Activated CD4-positive, alpha-beta memory T cell treated with anti-CD3 and anti-CD28 coated beads, Interleukin-2, amount 10 ng/mL, durations not matched to agents 7 days and 5 days (primary cell): ENCODE measurements around the gene CNOT3. TPM values are rescaled to one million over a fixed set of nuclear protein-coding genes. Genes with fewer than 3 reads are reported as not detected.
A peak's percentile ranks its signal among the peaks of the same experiment; 100 is the strongest.
"Not testable (repeated sequence)": the region's sequence is repeated elsewhere in the genome, so short reads cannot be mapped to it uniquely, and the experiment has no call there.

Source experiments
- CTCF ChIA-PET: fragments of 350-600 bp; sonication (Branson Sonifier 250); formaldehyde crosslinking; loops from one replicate; lab custom pipeline; 2021; ENCODE audit warnings: antibody characterized with exemption, inconsistent platforms; lab: Charles Lee
- POLR2A ChIA-PET: fragments of 350-600 bp; sonication (Branson Sonifier 250); formaldehyde crosslinking; loops from one replicate; lab custom pipeline; 2021; ENCODE audit warnings: antibody characterized with exemption; lab: Charles Lee
- DNase-seq: peaks from one replicate; pipeline ENCODE4 v3.0.0-alpha.2; 2020
- H3K27ac Mint-ChIP-seq: one replicate; pipeline ENCODE4 v1.8.0; 2021; ENCODE audit warnings: mild to moderate bottlenecking, mixed read lengths
- H3K27me3 Mint-ChIP-seq: one replicate; pipeline ENCODE4 v1.8.0; 2021; ENCODE audit warnings: mixed read lengths
- H3K36me3 Mint-ChIP-seq: one replicate; pipeline ENCODE4 v1.8.0; 2021; ENCODE audit warnings: low read depth, mixed read lengths
- H3K4me1 Mint-ChIP-seq: one replicate; pipeline ENCODE4 v1.8.0; 2021; ENCODE audit warnings: mixed read lengths
- H3K4me3 Mint-ChIP-seq: one replicate; pipeline ENCODE4 v1.8.0; 2021; ENCODE audit warnings: mild to moderate bottlenecking, mixed read lengths
- H3K9me3 Mint-ChIP-seq: one replicate; pipeline ENCODE4 v1.8.0; 2021; ENCODE audit warnings: mixed read lengths
- total RNA-seq, 2 experiments: library from RNA; stranded (reverse); gene quantifications; one replicate each; pipeline ENCODE4 v1.2.3, GENCODE V29; 2021

Gene CNOT3
- total RNA-seq, 2 experiments from 2014 or later: 62.6 to 66.9 TPM

GRCh38 chr19:54181894-54182293 is 44.3 kb downstream of the CNOT3 start:
- peaks cover 35% of the 10 kb centered on the region for H3K36me3 Mint-ChIP-seq
- H3K27ac Mint-ChIP-seq, DNase-seq, H3K4me3 Mint-ChIP-seq, H3K27me3 Mint-ChIP-seq, H3K4me1 Mint-ChIP-seq, H3K9me3 Mint-ChIP-seq, POLR2A ChIA-PET: not testable (repeated sequence)
- CTCF ChIA-PET: interaction anchor here (1.6 kb wide), 1 partner anchor 14 kb away, joined by 5 read pairs; no protein-coding TSS in a partner anchor

- no peaks in the 10 kb centered on the region for H3K27me3 Mint-ChIP-seq
- no peaks in the 10 kb centered on the region for H3K9me3 Mint-ChIP-seq
- no peak overlapping the region for H3K4me3 Mint-ChIP-seq
- H3K36me3 Mint-ChIP-seq: peaks cover 40% of the 10 kb centered on the region
- no peak for DNase-seq
- H3K27ac Mint-ChIP-seq: no peak overlapping the region
- ChIA-PET CTCF (interaction anchor here (1.6 kb wide), 1 partner anchor 15 kb away, joined by 5 read pairs; no protein-coding TSS in a partner anchor), POLR2A (no interaction called here)
- peaks cover 24% of the 10 kb centered on the region for H3K4me1 Mint-ChIP-seq
These were observed 45.9 kb downstream of the CNOT3 start for GRCh38 chr19:54183431-54183830.

DNA sequence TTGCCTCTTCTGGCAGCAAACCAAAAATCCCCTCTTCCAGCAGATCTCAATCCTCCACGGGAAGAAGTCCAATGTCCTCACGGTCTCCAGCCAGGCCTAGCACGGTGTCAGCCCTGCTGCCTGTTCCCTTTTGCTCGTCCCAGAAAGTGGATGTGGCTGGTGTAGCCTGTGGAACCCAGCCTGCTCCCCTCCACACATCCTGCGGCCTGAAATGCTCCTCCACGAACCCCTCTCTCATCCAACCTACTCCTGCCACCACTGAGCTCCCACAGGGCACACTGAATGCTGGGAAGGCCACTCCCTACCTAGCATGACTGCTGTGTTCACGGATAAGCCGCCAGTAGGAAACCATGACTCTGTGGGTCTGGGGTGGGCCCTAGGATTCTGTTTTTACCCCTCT is 48.8 kb downstream of the CNOT3 start:
- H3K4me1 Mint-ChIP-seq: peaks cover 24% of the 10 kb centered on the region
- peaks cover 34% of the 10 kb centered on the region for H3K36me3 Mint-ChIP-seq
- DNase-seq: no peak
- no peaks in the 10 kb centered on the region for H3K27me3 Mint-ChIP-seq
- H3K4me3 Mint-ChIP-seq: no peak overlapping the region
- ChIA-PET CTCF (no interaction called here), POLR2A (interaction anchor here (1.1 to 7.8 kb wide), 4 partner anchors 13 to 72 kb away, joined by 3 to 169 read pairs (median 3); partner anchors contain the start of genes RPS9 and TMC4)
- H3K9me3 Mint-ChIP-seq: no peaks in the 10 kb centered on the region
- no peak overlapping the region for H3K27ac Mint-ChIP-seq

DNA sequence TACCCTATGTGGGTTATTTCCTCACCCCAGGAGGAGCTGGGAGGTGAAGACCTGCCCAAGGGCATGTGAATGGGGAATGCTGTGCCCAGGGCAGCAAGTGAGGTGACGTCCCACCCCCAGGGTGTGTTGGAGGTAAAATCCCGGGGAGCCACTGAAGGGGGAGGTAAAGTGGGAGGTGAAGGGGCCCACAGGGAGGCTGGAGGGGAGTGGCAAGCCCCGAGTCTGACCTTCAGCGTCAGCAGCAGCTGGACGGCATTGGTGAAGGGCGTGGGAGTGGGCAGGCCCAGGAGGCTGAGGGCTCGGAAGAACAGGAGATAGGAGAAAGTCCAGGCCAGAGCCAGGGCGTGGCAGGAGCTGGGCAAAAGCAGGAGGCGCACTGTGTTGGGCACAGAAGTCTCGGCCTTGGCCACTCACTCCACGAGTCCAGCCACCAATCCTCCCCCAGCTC is 49.4 kb downstream of the CNOT3 start:
- DNase-seq: no peak
- Mint-ChIP-seq H3K4me3 (peak overlapping the region; percentile 85), H3K27ac (peak overlapping the region; percentile 44), H3K27me3 (no peaks in the 10 kb centered on the region), H3K9me3 (no peaks in the 10 kb centered on the region), H3K4me1 (peaks cover 29% of the 10 kb centered on the region), H3K36me3 (peaks cover 36% of the 10 kb centered on the region)
- ChIA-PET CTCF (interaction anchor here (2.9 to 5.4 kb wide), 3 partner anchors 13 to 79 kb away, joined by 16 to 43 read pairs (median 33); partner anchors contain the start of gene RPS9), POLR2A (interaction anchor here (1.1 to 7.8 kb wide), 5 partner anchors 14 to 72 kb away, joined by 3 to 169 read pairs (median 4); partner anchors contain the start of genes CNOT3 and RPS9)

GRCh38 chr19:54188215-54188871 is 50.8 kb downstream of the CNOT3 start:
- Mint-ChIP-seq H3K4me1 (peaks cover 42% of the 10 kb centered on the region), H3K36me3 (peaks cover 38% of the 10 kb centered on the region), H3K27ac (peak overlapping the region; percentile 87), H3K9me3 (no peaks in the 10 kb centered on the region), H3K27me3 (no peaks in the 10 kb centered on the region), H3K4me3 (peak overlapping the region; percentile 85)
- ChIA-PET POLR2A (interaction anchor here (0.7 to 7.8 kb wide), 10 partner anchors 12 to 203 kb away, joined by 3 to 169 read pairs (median 6); partner anchors contain the start of genes CNOT3 and RPS9), CTCF (interaction anchor here (1.2 to 5.4 kb wide), 8 partner anchors 12 to 194 kb away, joined by 3 to 43 read pairs (median 10); partner anchors contain the start of genes CNOT3, LENG1 and RPS9)
- DNase-seq: peak; percentile 76

- no peaks in the 10 kb centered on the region for H3K9me3 Mint-ChIP-seq
- H3K27me3 Mint-ChIP-seq: no peaks in the 10 kb centered on the region
- H3K36me3 Mint-ChIP-seq: peaks cover 34% of the 10 kb centered on the region
- no peak for DNase-seq
- peaks cover 41% of the 10 kb centered on the region for H3K4me1 Mint-ChIP-seq
- peak within 1 kb of the TSS; percentile 99 for H3K27ac Mint-ChIP-seq
- CTCF ChIA-PET: interaction anchor here (0.7 to 5.4 kb wide), 15 partner anchors 11 to 1465 kb away, joined by 3 to 43 read pairs (median 5); partner anchors contain the start of genes CNOT3, LENG1, PRPF31 and RPS9
- H3K4me3 Mint-ChIP-seq: peak within 1 kb of the TSS; percentile 85
- POLR2A ChIA-PET: interaction anchor here (0.7 to 7.8 kb wide), 13 partner anchors 11 to 260 kb away, joined by 3 to 169 read pairs (median 6); partner anchors contain the start of genes CNOT3, LENG1, LENG8 and PRPF31
These were observed 51.7 kb downstream of the CNOT3 start, which contains the start of gene MBOAT7 for GRCh38 chr19:54189145-54189734. Gene MBOAT7, minus strand, starts transcription at chr19:54189580. Its CDS starts 1,072 bp downstream, at chr19:54188508.

- Mint-ChIP-seq H3K9me3 (no peaks in the 10 kb centered on the region), H3K36me3 (peaks cover 35% of the 10 kb centered on the region), H3K27ac (peak overlapping the region; percentile 99), H3K27me3 (no peaks in the 10 kb centered on the region), H3K4me3 (peak overlapping the region; percentile 85), H3K4me1 (peaks cover 41% of the 10 kb centered on the region)
- ChIA-PET CTCF (interaction anchor here (0.7 to 5.4 kb wide), 17 partner anchors 10 to 1465 kb away, joined by 3 to 43 read pairs (median 5); partner anchors contain the start of genes CNOT3, LENG1, PRPF31 and RPS9), POLR2A (interaction anchor here (1.0 to 7.8 kb wide), 14 partner anchors 11 to 323 kb away, joined by 3 to 169 read pairs (median 7); partner anchors contain the start of genes CNOT3, LENG1, LENG8 and MYADM)
- DNase-seq: peak; percentile 100
These were observed 52.4 kb downstream of the CNOT3 start for GRCh38 chr19:54189735-54190502.

DNA sequence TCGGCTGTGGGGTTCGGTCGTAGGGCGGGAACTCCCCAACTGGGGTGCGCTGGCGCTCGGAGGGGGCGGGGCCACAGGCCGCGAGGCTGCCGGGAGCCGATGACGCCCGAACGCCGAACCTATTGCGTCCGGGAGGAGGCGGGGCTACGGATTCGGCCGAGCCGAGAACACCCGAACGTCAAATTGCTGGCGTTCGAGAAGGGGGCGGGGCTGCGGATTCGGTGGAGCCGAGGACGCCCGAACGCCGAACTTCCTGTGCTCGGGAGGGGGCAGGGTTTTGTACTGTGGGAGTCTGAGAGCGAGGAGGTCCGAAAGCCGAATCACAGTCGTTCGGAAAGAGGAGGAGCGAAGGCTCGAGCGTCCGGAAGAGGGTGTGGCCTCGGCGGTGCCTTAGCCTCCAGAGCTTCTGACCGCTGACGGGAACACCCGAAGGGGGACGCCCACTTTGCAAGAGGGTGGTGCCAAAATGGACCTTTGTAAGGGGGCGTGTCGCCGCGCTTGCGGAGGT is 53.0 kb downstream of the CNOT3 start:
- Mint-ChIP-seq H3K36me3 (peaks cover 36% of the 10 kb centered on the region), H3K9me3 (no peaks in the 10 kb centered on the region), H3K4me3 (peak overlapping the region; percentile 85), H3K4me1 (peaks cover 41% of the 10 kb centered on the region), H3K27ac (peak overlapping the region; percentile 99), H3K27me3 (no peaks in the 10 kb centered on the region)
- ChIA-PET CTCF (interaction anchor here (0.9 to 5.4 kb wide), 4 partner anchors 20 to 198 kb away, joined by 4 to 43 read pairs (median 6); partner anchors contain the start of gene CNOT3), POLR2A (interaction anchor here (1.0 to 7.8 kb wide), 10 partner anchors 10 to 324 kb away, joined by 3 to 169 read pairs (median 8); partner anchors contain the start of genes CNOT3, LENG1, MYADM and PRPF31)
- DNase-seq: peak; percentile 100

GRCh38 chr19:54191011-54191810 is 53.6 kb downstream of the CNOT3 start, which contains the start of gene TSEN34:
Gene TSEN34, plus strand, starts transcription at chr19:54191308. Its CDS starts 57 bp downstream, at chr19:54191365.
- DNase-seq: peak; percentile 88
- CTCF ChIA-PET: interaction anchor here (0.9 to 5.4 kb wide), 6 partner anchors 8 to 197 kb away, joined by 3 to 43 read pairs (median 5); partner anchors contain the start of gene CNOT3
- Mint-ChIP-seq H3K4me3 (peak within 1 kb of the TSS; percentile 85), H3K27me3 (no peaks in the 10 kb centered on the region), H3K36me3 (peaks cover 35% of the 10 kb centered on the region), H3K4me1 (peaks cover 39% of the 10 kb centered on the region), H3K9me3 (no peaks in the 10 kb centered on the region), H3K27ac (peak within 1 kb of the TSS; percentile 99)
- POLR2A ChIA-PET: interaction anchor here (0.7 to 7.8 kb wide), 12 partner anchors 9 to 324 kb away, joined by 3 to 169 read pairs (median 6); partner anchors contain the start of genes CNOT3, LENG1, LENG8 and MYADM

DNA sequence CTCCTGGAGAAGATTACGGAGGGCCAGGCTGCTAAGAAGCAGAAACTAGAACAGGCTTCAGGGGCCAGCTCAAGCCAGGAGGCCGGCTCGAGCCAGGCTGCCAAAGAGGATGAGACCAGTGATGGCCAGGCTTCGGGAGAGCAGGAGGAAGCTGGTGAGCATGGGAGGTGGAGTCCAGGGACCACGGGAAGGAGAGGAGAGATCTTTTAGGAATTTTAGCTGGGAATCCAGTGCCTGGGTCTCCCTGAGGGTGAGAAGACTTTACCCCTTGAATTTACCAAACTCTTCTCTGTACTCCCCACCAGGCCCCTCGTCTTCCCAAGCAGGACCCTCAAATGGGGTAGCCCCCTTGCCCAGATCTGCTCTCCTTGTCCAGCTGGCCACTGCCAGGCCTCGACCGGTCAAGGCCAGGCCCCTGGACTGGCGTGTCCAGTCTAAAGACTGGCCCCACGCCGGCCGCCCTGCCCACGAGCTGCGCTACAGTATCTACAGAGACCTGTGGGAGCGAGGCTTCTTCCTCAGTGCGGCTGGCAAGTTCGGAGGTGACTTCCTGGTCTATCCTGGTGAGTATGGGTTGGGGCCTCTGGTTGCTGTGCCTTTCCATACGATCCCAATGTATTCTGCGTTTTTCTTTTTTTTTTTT is 54.4 kb downstream of the CNOT3 start:
- Mint-ChIP-seq H3K4me3 (peak overlapping the region; percentile 85), H3K4me1 (peaks cover 34% of the 10 kb centered on the region), H3K9me3 (no peaks in the 10 kb centered on the region), H3K27ac (peak overlapping the region; percentile 81), H3K36me3 (peaks cover 28% of the 10 kb centered on the region), H3K27me3 (no peaks in the 10 kb centered on the region)
- DNase-seq: no peak
- CTCF ChIA-PET: interaction anchor here (0.9 to 5.4 kb wide), 3 partner anchors 8 to 74 kb away, joined by 3 to 43 read pairs (median 4); no protein-coding TSS in a partner anchor
- POLR2A ChIA-PET: interaction anchor here (0.7 to 7.8 kb wide), 9 partner anchors 9 to 325 kb away, joined by 3 to 169 read pairs (median 10); partner anchors contain the start of genes CNOT3, LENG1, LENG8 and MYADM
